ENCODE measurements around the gene PDE4B.

Gene PDE4B

DNA sequence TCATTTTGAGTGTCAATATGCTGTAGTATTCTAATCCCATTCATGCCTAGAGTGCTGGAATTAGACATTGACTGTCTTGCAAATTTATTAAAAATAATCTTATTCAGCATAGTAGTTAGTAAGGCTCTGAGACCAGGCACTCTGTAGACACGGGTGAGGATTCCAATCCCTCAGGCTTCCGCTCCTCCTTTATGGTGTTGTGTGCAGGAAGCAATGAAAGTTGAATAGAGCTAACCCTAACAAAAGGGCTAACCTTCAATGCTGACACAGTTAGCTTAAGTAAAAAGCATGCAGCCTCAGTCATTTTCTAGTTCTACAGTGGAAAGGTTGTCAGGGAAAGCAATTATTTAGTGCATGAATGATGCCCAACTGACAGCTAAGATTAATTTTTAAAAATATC lies 541.6 kb downstream of the PDE4B start:
- TF ChIP-seq, protein P1, sequence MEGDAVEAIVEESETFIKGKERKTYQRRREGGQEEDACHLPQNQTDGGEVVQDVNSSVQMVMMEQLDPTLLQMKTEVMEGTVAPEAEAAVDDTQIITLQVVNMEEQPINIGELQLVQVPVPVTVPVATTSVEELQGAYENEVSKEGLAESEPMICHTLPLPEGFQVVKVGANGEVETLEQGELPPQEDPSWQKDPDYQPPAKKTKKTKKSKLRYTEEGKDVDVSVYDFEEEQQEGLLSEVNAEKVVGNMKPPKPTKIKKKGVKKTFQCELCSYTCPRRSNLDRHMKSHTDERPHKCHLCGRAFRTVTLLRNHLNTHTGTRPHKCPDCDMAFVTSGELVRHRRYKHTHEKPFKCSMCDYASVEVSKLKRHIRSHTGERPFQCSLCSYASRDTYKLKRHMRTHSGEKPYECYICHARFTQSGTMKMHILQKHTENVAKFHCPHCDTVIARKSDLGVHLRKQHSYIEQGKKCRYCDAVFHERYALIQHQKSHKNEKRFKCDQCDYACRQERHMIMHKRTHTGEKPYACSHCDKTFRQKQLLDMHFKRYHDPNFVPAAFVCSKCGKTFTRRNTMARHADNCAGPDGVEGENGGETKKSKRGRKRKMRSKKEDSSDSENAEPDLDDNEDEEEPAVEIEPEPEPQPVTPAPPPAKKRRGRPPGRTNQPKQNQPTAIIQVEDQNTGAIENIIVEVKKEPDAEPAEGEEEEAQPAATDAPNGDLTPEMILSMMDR (IDR thresholded peaks at IDR 0.05; ENCODE audit: borderline replicate concordance, insufficient read depth, low read depth, low read length): no peak
- peak overlapping the region; percentile 61 for H3K4me3 ChIP-seq (ENCODE audit: low read depth, low read length)

DNA sequence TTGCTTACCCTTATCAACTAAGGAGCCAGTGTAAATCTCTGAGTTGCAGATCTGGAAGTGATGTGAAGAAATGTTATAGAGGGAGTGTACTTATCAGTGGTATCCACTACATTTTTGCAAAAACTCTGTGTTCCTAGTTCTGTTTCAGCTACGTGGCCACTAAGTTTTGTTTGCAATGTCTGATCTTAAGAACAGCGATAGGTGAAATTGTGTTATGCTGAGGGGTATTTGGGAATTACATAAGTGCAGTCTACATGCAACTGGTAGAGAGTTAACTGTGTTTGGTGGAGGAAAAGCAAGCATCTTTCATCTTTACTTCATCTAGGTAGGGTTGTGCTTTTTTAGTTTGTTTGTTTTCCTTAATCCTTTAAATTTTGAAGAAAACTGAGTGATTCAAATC lies 542.4 kb downstream of the PDE4B start:
- TF ChIP-seq, protein P1 (IDR thresholded peaks at IDR 0.05; ENCODE audit: borderline replicate concordance, insufficient read depth, low read depth, low read length): no peak
- H3K4me3 ChIP-seq (ENCODE audit: low read depth, low read length): peak overlapping the region; percentile 36

DNA sequence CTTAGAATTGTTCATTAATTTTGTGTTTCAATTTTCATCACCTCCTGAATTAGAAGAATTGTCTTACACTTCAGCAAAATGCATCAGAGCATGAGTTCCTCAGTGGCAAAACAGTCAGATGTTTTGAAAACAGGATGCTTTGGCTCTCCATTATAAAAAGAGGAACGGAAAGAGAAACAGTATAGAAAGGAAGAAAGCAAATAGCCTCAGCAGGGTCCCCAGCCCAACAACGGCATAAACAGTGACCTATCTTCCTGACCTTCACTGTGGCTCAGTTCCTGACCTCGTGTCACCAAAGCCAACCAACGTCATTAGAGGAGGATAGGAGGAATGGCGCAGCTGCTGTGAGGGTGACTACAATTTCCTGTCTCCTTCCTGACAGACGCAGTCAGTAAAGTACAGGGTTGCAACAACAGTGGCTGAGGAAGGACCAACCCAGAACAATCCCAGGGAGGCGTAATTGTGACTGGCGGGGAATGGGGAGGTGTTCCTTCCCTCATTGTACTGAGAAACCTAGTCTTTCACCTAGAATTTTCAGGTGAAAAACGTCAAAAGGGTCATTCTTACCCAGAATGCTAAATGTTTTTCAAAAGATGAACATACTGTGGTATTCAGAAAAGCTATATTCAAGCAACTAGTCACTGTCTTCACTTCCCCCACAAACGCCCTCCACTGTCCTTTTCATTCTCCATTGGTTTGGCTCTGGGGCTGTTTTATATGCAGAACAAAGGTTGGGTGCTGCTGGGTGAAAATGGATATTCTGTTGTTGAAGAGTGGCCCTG lies 543.4 kb downstream of the PDE4B start:
- peak overlapping the region; percentile 23 for H3K4me3 ChIP-seq (ENCODE audit: low read depth, low read length)
- TF ChIP-seq, protein P1 (IDR thresholded peaks at IDR 0.05; ENCODE audit: borderline replicate concordance, insufficient read depth, low read depth, low read length): no peak

DNA sequence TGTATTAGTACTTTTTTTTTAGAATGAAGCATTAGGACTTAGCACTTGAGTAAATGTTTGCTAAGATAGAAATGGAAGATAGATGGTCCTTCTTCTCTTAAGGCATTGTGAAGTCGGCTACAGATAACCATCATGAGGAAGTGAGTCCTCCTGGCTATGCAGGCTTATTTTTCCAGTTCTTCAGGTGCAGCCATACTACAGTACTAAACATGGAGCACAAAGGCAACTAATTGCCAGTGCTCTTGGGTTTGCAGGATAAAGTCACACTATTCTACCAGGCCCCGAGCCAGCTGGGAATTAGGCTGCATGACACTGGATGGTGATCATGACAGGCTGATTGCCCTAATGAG lies 543.9 kb downstream of the PDE4B start:
- H3K4me3 ChIP-seq (ENCODE audit: low read depth, low read length): no peak overlapping the region
- TF ChIP-seq, protein P1 (IDR thresholded peaks at IDR 0.05; ENCODE audit: borderline replicate concordance, insufficient read depth, low read depth, low read length): no peak

DNA sequence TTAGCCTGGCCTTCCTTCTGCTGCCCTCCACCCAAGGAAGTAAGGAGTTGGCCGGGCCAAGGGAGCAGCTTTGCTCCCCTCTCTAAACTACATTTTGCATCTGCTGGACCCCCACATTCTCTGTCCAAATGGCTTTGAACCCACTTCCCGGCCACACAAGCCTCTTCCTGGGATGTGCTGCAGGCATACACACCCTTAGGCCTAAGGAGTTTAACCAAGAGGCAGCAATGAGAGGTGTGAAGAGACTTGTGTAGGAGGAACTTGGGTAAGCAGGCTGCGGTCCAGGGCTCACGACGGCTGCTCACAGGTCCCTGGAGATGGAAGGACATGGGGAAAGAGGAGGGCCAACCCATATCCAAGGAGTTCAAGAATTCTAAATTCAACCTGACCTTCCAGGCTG lies 544.6 kb downstream of the PDE4B start:
- TF ChIP-seq, protein P1 (IDR thresholded peaks at IDR 0.05; ENCODE audit: borderline replicate concordance, insufficient read depth, low read depth, low read length): no peak

DNA sequence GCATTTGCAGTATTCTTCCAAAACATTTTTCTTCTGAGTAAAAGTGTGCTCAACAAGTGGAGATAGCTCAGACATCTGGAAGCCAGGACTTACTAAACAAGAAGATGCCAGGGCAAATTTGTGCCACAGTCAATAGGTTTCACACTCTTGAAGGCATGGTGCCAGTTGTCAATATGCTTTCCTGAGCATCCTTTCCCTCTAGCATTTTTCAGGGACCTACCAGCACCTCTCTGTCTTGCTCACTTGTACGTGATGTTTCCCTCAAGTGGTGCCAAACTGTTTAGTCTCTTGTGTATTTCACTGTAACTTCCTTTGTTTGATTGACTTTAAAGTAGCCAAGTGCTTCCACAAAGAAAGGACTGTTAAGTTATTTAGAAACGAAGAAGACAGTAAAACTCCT lies 547.2 kb downstream of the PDE4B start:
- no peak overlapping the region for H3K4me3 ChIP-seq (ENCODE audit: low read depth, low read length)
- TF ChIP-seq, protein P1 (IDR thresholded peaks at IDR 0.05; ENCODE audit: borderline replicate concordance, insufficient read depth, low read depth, low read length): no peak

More for the DNA sequence above, 544.6 kb downstream of the PDE4B start:
- no peak overlapping the region for H3K4me3 ChIP-seq (ENCODE audit: low read depth, low read length)

DNA sequence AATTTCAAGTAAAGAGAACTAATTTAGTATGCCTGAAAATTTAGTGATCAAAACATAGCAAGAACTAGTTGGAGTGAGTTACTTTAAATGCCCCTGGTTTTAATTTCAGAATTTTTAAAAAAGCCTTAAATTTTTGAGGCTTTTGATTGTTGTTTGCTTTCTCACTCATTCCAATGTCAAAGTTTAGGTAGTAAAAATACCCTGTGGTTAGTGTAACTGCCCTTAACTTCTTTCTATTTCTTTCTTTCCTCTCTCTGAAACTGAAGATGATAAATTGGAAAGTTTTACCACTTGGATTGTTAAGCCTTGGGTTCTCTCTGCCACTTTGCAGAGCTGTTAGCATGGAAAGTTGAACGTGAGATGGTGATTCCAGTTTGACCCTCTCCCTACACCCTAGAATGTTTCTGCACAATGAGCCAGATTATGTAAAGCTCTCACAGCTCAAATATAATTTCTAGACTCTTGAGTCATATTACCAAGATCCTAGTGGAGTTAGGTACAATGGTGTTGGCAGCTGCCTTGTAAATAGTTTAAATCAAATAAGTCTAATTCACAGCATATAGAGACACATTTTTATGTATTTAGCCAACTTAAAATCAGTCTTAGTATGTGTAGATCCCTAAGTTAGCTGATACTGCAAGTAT lies 548.9 kb downstream of the PDE4B start:
- TF ChIP-seq, protein P1 (IDR thresholded peaks at IDR 0.05; ENCODE audit: borderline replicate concordance, insufficient read depth, low read depth, low read length): no peak

More for the DNA sequence above, 548.9 kb downstream of the PDE4B start:
- H3K4me3 ChIP-seq (ENCODE audit: low read depth, low read length): no peak overlapping the region

All from GM12875 (cell line).